Stimulated activated CD8-positive, alpha-beta memory T cell treated with anti-CD3 and anti-CD28 coated beads, Interleukin-12 subunit alpha, Interleukin-12 subunit beta, amount 100 ng/mL, for 1 hour (primary cell): ENCODE measurements around the gene NKX6-2.
"Not testable (repeated sequence)": the region's sequence is repeated elsewhere in the genome, so short reads cannot be mapped to it uniquely, and the experiment has no call there.

Source experiments
- DNase-seq: peaks from one replicate; pipeline ENCODE4 v3.0.0-alpha.2; 2020; ENCODE audit warnings: low read depth

NKX6-2 gene

DNA sequence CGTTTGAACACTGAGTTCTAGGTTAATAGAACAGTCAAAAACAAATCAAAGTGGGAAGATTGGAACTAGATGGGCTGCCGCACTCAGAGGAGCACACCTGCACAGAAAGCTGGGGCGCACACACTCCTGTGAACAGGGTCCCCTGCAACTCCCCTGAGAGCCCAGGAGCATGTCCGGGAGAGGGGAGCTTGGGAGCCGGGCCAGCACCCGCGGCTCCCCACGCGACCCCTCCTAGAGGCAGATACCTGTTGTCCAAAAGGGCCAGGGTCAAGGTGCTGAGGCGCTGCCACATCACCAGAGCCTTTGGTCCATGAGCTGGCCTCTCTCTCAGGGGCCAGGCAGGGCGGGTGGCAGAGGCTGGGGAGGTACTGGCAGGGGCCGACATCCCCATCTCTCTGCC lies 5.6 kb downstream of the NKX6-2 start:
- DNase-seq: no peak

DNA sequence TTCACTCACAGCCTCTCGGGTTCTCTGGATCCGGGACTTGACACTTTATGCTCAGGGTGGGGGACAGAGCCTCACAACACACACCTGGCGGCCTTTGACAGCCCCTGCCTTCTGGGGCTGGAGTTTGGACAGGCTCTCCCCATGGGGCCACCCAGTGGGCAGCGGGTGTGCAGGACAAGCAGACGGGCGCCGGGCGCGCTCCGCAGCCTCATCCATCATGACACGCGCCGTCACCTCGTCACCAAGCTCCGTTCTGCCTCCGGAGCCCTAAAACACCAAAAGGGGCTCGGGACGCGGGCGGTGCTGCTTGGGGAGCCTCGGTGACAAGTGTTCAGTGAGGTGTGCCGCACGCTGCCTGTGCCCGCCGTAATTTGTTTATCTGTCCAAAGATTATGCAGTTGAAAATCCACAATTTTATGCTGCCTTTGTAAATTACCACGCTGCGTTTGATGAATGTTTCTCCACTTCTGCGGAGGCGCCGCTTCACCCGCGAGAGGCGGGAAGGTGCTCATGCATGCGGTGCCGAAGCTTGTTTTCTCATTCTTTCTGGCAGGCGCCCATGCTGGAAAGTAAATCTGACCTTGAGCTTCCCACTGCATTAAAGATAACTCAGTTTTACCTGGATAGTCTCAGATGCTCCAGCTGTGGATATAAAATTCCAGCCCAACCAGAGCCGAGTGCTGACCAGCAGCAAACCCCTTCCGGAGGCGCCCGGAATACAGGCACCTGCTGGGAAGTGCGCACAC lies 6.2 kb downstream of the NKX6-2 start:
- no peak for DNase-seq

DNA sequence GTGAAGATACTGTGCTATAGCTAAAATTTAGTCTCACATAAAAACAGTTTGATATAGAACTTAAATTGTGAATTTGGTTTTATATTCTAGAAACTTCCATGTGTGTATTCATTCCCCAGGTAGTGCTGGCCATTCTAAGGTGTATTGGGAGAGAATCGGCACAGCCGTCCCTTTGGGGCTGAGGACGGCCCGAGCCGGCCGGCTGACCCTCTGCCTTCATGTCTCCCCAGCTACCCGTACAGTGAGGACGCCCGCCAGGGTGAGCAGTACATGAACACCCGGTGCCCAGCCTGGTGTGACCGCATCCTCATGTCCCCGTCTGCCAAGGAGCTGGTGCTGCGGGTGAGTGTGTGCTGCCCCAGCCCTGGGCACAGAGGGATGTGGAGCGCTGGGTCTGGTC lies 8.5 kb downstream of the NKX6-2 start:
- DNase-seq: no peak

DNA sequence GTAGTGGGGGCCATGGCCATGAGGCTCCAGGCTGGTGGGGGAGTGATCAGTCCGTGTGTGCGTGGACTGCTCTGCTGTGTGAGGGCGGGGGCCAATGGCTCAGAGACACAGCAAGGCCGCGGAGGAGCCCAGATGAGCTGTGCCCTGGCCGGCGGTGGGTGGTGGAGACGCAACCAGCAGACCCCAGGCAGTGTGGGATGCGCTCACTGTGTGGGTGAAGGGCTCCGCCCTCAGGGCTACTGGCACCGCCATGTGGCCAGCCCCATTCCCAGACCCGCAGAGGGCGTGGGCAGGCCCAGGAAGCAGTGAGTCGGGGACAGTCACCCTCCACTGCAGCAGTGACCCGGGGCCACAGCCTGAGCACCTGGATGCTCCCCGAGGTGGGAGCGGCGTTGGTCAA lies 9.1 kb downstream of the NKX6-2 start:
- no peak for DNase-seq

DNA sequence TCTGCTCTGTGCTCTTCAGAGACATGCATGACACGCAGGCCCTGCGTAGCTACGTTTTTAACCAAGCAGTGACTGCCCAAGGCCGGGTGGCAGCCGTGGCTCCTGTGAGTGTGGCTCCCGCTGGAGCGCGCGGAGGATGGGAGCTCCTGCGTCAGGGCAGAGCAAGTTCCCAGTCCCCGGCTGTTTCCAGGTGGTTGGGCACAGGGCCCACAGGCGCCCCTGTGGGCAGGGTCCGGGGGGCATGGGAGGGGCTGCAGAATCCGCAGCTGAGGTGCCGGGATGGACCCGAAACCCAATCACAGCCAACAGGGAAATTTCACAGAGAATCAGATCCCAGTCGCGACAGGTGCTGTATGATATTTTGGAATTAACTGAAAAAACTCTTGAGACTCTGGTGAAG lies 9.8 kb downstream of the NKX6-2 start:
- DNase-seq: no peak

DNA sequence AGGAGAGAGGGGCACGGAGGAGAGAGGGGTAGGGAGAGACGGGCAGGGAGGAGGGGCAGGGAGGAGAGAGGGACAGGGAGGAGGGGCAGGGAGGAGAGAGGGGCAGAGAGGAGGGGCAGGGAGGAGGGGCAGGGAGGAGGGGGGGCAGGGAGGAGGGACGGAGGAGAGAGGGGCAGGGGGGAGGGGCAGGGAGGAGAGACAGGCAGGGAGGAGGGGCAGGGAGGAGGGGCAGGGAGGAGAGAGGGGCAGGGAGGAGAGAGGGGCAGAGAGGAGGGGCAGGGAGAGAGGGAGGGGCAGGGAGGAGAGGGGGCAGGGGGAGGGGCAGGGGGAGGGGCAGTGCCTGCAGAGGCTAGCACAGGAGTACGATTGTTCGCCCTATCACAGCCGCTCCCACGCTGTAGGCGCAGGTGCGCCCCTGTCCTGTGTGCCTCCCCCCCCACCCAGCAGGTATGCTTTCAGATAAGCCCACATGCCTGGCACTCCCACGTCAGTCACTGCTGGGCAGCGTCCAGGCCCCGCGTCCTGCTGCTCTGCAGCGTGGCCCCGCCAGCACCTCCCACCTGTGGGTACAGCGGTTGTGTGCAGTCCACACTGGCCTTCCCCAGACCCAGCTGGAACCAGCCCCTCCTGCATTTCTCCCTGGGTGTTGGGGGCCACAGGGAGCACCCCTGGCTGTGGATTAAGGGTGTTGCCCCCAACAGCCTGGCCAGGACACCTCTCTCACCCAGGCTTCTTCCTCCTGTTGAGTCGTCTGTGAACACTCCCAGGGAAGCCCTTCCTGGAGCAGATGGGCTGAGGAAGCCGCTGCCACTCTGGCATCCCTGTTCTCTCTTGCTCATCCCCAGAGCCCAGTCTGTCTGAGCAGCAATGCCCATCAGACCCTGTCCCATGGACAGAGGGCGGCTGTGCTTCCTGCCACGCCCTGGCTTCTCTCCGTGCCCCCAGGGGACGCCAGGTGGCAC lies 10.8 kb downstream of the NKX6-2 start:
- DNase-seq: no peak

DNA sequence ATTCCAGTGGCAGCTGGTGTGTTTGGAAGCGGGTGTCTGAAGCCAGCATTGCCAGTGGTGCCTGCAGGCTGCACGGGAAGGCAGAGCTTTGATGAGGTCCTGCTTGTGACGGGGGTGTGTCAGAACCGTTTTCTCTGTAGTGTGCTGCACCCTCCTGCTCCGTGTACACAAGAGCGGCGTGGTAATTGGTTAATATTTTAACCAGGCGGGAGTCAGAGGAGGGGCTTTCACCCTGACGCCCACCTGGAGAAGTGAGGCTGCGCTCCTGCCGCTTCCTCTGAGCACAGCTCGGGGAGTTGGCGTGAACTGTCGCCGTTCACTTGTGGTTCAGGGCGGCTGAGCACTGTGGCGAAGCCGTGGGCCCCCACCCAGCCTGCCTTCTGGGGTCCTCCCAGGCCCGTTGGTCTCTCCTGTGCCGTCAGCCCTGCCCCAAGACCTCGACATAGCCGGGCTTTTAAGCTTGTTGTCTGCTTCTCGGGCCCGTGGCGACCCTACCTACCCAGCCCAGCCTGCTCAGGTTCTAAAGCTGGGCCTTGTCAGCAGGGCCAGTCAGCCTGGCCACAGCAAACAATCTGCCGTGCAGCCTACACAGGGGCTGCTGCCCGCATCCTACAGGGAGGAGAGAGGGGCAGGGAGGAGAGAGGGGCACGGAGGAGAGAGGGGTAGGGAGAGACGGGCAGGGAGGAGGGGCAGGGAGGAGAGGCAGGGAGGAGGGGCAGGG lies 11.6 kb downstream of the NKX6-2 start:
- no peak for DNase-seq

DNA sequence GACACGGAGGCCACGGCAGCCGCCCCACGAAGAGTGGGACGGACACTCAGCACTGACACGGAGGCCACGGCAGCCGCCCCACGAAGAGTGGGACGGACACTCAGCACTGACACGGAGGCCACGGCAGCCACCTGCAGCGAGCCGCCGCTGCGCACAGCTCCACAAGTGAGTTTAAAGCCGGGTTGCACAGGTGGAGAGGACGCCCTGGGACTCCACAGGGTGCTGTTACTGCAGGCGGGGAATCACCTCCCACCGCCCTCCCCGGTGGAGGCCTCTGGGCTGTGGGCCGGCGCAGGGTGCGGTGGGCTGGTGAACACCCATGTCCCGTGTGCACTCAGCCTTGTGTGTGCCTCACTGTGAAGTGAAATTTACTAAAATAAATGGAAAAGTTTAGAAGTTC lies 13.1 kb downstream of the NKX6-2 start:
- not testable (repeated sequence) for DNase-seq

DNA sequence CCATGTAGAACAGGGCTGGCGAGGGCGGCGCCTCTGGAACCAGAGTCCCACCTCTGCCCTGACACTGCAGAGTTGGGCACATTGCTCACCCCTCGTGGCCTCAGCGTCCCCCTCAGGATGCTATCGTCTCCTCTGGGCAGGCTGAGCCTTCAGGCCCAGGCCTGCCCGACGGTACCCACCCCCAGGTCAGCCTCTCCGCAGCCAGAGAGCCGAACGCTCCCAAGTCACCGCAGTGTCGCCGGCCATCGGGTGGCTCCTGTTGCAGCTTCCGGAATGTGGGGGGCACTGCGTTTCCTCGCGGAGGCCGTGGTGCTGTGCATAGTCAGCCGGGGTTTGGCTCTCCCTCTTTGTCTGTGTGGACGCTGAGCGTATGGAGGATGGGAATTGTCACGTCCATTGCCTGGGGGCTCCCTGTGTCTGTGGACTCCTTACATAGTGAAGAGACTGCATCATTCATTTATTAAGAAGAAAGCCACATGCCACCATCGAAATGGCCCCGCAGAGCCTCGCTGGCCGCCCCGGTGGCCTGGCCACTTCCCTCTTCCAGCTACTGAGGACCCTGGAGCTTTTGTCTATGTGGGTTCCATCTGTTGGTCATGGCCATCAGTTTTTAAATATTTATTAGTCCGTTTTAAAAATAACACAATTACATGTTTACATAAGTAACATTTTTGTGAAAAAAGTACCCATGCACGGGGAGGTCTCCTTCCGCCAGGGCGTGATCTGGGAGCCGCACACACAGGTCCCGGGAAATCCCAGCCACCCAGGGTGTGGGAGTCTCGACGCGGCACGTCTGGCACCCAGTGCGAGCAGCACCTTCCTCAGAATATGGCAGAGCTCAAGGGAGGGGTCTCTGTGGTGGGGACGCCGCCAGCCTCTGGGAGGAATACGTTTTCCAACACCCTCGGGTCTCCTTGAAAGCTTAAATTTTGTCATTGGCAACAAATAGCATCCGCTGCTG lies 15.6 kb downstream of the NKX6-2 start:
- DNase-seq: no peak

DNA sequence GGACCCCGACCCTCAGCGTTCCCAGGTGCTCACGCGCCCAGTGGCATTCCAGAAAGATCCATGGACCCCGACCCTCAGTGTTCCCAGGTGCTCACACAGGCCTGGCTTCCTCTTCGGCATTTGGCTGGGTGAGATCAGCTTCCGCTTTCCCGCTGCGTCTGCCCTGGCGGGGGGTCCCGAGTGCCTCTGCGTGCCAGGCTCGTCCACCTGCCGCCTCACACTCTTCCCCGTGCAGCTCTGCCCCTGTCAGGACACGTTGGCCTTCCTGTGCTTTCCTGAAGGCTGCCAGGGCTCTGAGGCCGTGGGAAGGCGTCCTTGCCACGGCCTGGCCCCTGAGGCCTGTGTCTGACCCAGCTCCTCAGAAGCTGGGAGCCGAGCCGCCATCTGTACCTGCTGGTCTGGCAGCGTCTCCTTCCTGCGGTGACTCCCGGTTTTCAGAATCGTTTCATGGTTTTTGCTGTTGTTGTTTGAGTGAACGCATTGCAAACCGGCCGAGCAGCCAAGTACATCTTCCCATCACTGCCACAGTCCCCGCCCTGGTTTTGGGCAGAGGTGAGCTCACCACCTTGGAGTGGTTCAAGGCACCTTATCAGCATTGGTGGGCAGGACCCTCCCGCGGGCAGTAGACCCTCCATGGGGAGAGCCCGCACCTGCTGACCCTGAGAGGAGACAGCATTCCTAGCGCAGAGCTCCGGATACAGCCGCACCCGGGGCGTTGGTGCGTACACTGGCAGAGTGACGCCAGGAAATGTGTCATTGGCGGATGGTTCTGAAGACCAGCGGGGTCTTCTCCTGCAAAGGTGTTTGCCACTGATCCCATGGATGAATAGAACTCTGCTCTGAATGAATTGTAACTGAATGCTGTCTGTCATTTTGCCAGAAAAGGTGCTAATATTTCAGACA lies 17.4 kb downstream of the NKX6-2 start:
- no peak for DNase-seq

DNA sequence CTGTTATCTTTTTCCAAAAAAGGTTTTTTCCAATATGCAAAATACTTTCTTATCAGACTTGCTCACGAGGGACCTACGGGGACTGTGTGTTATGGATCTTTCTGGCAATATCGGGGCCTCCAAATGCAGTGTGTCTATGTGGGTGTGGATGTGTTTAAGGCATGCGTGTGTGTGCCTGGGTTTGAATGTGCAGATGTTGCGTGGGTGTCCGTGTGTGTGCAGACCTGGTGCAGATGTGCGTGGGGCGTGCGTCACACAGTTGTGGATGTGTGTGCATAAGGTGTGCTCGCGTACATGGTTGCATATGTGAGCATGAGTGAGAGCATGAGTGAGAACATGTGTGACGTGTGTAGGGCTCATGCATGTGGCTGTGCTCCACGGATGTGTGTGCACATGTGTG lies 19.7 kb downstream of the NKX6-2 start:
- DNase-seq: no peak

DNA sequence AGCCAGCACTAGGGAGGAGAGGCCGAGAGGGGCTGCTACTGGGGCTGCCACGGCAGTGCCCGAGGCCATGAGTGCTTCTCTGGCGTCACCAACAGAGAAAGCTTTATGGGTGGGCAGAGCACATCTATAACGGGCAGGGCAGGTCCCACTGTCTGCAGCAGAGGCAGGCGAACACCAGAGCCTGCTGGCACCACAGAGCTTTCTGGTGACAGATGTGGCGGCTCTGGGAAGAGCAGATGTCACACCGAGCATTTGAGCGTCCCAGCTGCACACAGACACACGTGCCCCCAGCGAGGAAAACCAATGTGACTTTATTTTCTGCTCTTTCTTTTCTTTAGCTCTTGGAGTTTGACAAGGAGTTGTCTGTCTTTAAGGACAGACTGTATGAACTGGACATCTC lies 20.5 kb downstream of the NKX6-2 start:
- no peak for DNase-seq

DNA sequence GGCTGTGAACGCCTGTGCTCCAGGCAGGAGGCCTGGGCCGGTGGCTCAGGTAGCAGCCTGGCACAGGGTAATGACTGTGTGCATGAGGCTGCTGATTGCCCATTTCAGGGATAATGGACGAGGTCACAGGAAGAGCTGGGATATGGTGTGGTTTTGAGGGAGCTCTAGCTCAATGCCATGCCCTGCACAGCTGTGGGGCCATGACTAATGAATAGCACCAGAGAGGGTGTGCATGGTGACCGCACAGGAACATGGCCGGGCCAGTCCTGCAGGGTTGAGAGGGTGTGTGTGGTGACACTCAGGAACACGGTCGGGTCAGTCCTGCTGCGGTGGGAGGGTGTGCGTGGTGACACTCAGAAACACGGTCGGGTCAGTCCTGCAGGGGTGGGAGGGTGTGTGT lies 21.8 kb downstream of the NKX6-2 start:
- DNase-seq: no peak

DNA sequence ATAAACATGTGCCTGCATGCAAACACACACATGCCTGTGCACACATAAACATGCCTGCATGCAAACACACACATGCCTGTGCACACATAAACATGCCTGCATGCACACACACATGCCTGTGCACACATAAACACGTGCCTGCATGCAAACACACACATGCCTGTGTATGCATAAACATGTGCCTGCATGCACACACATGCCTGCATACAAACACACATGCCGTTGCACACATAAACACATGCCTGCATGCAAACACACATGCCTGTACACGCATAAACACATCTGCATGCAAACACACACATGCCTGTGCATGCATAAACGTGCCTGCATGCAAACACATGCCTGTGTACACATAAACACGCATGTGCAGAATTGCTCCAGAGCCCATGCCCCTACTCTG lies 22.4 kb downstream of the NKX6-2 start:
- no peak for DNase-seq

DNA sequence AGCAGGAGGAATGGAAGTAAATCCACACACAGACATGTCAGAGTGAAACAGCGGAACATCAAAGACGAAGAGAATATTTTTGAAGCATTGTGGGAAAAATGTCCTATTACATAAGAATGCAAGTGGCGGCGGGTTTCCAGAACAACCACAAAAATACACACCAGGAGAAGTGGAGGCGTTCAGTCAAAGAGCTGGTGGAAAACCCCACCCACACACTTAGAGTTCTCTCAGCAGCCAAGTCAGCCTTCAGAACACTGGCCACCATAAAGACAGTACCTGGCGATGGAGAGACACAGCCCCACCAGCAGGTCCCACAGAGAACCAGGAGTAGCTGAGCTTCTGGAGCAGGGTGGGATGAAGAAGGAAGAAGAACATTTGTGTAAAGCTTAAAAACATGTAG lies 23.7 kb downstream of the NKX6-2 start:
- no peak for DNase-seq

DNA sequence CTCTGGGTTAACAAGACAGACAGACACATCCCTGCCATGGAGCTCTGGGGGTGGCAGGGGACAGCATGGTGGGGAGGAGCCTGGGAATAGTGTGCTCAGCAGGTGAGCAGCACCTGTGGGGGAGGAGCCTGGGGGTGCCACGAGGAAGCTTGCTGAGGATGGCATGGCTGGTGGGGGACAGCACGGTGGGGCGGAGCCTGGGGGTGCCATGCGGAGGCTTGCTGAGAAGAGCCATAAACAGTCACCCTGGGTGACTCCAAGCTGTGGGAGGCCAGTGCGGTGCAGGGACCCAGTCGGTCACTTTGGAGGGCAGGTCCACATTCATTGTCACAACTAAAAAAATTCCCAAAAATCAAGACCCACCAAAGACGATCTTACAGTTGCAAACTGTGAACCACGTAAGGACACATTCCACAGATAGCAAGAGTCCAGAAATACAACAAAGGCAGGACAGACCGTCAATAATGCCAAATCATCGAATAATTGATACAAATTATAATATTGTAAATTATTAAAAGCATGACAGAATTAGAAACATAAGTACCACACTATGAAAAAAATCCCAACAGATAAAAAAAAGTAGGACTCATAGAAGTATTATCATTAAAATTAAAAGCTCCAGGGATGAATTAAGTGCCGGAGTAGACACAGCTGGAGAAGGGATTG lies 24.4 kb downstream of the NKX6-2 start:
- no peak for DNase-seq

DNA sequence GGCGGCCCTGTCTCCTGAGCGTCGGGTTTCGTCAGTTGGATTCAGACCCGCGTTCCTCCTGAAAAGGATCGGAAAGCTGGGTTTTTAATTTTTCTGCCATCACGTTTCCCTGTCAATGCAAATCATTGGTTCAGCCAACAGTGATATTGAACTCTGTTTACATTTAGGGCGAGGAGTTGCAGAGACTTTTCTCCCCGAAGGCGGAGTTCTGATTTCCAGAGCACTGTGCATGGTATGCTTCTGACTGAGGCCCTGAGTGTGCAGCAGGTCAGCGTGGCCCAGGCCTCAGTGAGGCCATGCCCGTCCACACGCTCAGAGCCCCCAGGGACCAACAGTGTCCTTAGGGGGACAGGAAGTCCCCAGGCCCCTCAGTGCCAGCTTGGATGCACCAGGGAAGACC lies 27.1 kb downstream of the NKX6-2 start:
- no peak for DNase-seq

DNA sequence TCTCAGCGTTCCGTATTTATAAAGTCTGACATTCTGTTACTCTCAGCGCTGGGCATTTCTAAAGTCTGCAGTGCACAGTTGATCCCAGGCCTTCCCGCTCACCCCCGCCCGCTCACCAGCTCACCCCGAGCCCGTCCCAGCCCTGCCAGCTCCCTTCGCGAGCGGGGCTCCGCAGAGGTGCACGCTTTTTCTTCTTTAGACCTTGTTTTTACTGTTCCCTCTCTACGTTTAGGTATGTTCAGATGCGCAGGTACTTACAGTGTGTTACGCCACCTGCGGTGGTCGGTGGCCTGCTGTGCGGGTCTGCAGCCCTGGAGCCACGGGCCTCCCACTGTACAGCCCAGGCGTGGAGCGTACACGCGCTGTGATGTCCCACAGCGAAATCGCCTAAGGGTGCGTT lies 28.8 kb downstream of the NKX6-2 start:
- no peak for DNase-seq

DNA sequence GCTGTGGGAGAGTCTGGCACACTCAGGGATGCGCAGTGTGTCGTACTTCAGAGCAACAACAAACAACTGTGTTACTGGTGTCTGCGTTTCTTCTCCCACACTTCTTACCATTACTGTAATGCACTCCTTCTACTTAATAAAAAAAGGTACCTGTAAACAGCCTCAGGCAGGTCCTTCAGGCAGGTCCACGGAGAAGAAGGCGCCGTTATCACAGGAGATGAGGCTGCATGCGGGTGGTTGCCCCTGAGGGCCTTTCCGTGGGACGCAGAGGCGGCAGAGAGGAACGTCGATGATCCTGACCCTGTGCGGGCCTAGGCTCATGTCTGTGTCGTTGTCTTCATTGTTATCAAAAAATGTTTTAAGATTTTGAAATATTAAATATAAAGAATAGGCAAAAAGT lies 29.4 kb downstream of the NKX6-2 start:
- DNase-seq: no peak

DNA sequence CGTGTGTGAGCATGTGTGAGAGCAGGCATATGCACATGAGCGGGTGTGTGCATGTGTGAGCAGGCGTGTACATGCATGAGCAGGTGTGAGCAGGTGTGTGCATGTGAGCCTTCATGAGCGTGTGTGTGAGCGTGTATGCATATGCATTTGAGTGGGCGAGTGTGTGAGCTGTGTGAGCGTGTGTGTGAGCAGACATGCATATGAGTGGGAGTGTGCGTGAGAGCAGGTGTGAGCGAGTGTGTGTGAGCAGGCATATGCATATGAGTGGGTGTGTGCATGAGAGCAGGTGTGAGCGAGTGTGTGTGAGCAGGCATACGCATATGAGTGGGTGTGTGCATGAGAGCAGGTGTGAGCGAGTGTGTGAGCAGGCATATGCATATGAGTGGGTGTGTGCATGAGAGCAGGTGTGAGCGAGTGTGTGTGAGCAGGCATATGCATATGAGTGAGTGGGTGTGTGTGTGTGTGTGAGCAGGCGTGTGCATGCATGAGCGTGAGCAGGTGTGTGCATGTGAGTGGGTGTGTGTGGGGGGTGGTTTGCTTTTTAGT lies 30.7 kb downstream of the NKX6-2 start:
- DNase-seq: no peak
